Aorta (tissue), 5 donors: ENCODE data around the gene TPST2. TPM values are rescaled to one million over a fixed set of nuclear protein-coding genes. Genes with fewer than 3 reads are reported as not detected.
"Not testable (repeated sequence)": the region's sequence is repeated elsewhere in the genome, so short reads cannot be mapped to it uniquely, and the experiment has no call there.

Experiments used
- ATAC-seq: fragments of 200-7000 bp; cut with Tn5 transposase; one replicate; pipeline ENCODE4 v1.9.1; 2022; ENCODE audit warnings: moderate library complexity; ENCODE audit not compliant: low FRiP score
- DNase-seq, 2 donors: peaks; one replicate each; pipeline ENCODE4 v3.0.0-alpha.2; 2020
- H3K27ac ChIP-seq, 2 donors: one replicate each; pipeline ENCODE4 v1.5.1; 2013; ENCODE audit warnings: low read length in 2 of 2, mild to moderate bottlenecking in 2 of 2, moderate library complexity in 2 of 2, control low read depth in 1 of 2, inconsistent platforms in 1 of 2, low read depth in 1 of 2
- H3K27me3 ChIP-seq, 2 donors: one replicate each; pipeline ENCODE4 v1.6.1; 2013; ENCODE audit warnings: control low read depth in 1 of 2, low read length in 1 of 2, mild to moderate bottlenecking in 1 of 2, moderate library complexity in 1 of 2; ENCODE audit not compliant: insufficient read depth in 2 of 2, control insufficient read depth in 1 of 2
- H3K36me3 ChIP-seq, 2 donors: one replicate each; pipeline ENCODE4 v1.6.1; 2013; ENCODE audit warnings: control low read depth in 1 of 2, low read length in 1 of 2, mild to moderate bottlenecking in 1 of 2; ENCODE audit not compliant: insufficient read depth in 2 of 2, control insufficient read depth in 1 of 2
- H3K4me1 ChIP-seq, 2 donors: one replicate each; pipeline ENCODE4 v1.6.1; 2013; ENCODE audit warnings: low read length in 2 of 2, control low read depth in 1 of 2, mild to moderate bottlenecking in 1 of 2, moderate library complexity in 1 of 2; ENCODE audit not compliant: insufficient read depth in 2 of 2, control insufficient read depth in 1 of 2
- H3K4me3 ChIP-seq, 2 donors: one replicate each; pipeline ENCODE4 v1.5.1; 2013; ENCODE audit warnings: low read length in 2 of 2, control low read depth in 1 of 2, mild to moderate bottlenecking in 1 of 2
- H3K9me3 ChIP-seq: one replicate; pipeline ENCODE4 v1.6.1; 2013; ENCODE audit warnings: mild to moderate bottlenecking, low read length; ENCODE audit not compliant: control insufficient read depth
- WGBS, 2 donors: extraction: QIAGEN DNeasy Blood & Tissue Kit; methylation state at CpG; one replicate each; pipeline ENCODE4 v1.1.7; 2013; 5-methylcytosine and 5-hydroxymethylcytosine counted together
- intact Hi-C, 2 donors: fragments of 100-400 bp; cut with DNase I; formaldehyde crosslinking; loops; one replicate each; pipeline versions ENCODE4 v1.14.2 to v1.15.0; 2022
- polyA plus RNA-seq, 2 donors: library from polyadenylated mRNA; stranded (reverse); fragments of 200-250 nt; gene quantifications; one replicate each; pipeline ENCODE4 v1.2.3, GENCODE V29; 2013
- total RNA-seq, 2 donors: library from RNA; stranded (reverse); fragmentation: NEBNext Ultra II Directional; extraction: Animal tissue kit (Norgen Biotek cat#: 25700); gene quantifications; one replicate each; pipeline ENCODE4 v1.2.1, GENCODE V29; 2021
- donor health status: healthy with polysubstance abuse.
- donor health status: Bipolar disorder and iron deficiency.
- donor health status: DM: no; HTN: no; CAD: no.
- donor health status: DM: no; HTN: no; CAD: no.
- donor health status: DM: yes; HTN: yes; CAD: no.

The TPST2 gene
- total and polyA plus RNA-seq, 4 donors = 10.8 to 26.7 (median 18.4) TPM

DNA sequence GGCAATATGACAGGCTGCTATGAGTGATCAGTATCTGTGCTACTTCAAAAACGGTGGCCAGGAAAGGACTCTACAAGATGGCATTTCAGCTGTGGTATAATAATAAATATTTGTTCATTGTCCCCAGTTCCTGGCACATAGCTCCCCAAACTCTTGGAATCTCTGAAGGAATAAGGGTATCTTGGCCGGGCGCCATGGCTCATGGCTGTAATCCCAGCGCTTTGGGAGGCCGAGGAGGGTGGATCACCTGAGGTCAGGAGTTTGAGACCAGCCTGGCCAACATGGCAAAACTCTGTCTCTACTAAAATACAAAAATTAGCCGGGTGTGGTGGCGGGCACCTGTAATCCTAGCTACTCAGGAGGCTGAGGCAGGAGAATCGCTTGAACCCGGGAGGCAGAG lies 61.4 kb downstream of the TPST2 start:
- intact Hi-C loops, ATAC-seq, H3K4me3 ChIP-seq, H3K4me1 ChIP-seq, H3K27ac ChIP-seq, DNase-seq, H3K36me3 ChIP-seq, H3K9me3 ChIP-seq, H3K27me3 ChIP-seq: not testable (repeated sequence)
- WGBS, 2 donors = 59 to 61% methylated on average over 9 of the region's 9 CpGs

DNA sequence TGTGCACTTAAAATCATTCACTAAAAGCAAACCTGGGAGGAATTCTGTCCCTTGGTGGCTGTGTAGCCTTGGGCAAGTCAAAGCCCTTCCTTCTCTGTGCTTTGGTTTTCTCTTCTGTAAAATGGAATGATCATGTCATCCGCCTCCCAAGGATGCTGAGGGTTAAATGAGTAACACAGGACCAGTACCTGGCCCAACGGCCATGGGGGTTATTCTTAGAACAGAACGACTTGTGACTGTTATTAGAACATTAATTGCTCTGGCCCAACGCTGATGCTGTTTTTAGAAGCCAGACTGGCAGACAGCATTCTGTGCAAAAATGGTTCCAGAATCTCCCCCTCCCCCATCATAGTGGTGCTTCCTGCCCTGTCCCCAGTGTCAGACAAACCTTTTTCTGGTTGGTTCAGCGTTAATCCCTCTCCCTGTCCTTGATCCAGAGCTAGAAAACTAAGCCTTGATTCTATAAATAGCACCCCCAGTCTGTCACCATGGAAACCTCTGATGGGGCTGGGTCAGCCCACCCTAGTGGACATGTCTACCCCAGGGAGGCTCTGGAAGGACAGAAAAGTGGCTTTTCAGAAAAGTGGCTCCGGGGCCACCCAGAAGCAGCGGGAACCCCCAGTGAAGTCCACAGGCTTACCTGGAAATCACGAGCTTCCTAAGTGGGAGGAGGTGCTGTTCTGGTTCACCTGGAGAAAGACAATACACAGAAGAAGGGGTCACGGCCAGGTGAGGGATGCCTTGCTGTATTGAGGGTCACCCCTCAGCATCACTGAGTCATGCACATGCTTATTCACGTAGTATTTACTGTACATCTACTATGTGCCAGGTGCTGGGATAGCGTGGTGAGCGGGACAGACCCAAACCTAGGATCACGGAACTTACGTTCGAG lies 62.1 kb downstream of the TPST2 start:
- DNase-seq = no peak
- no peaks in the 10 kb centered on the region for H3K9me3 ChIP-seq
- ATAC-seq = peak; percentile 42
- peak overlapping the region in 1 of 2 donors; percentile 21 for H3K27ac ChIP-seq
- 45% methylated on average over 15 of the region's 15 CpGs for WGBS, 2 donors
- no peaks in the 10 kb centered on the region for H3K36me3 ChIP-seq
- no peaks in the 10 kb centered on the region for H3K27me3 ChIP-seq
- intact Hi-C loops = no loop called here
- H3K4me1 ChIP-seq = no peaks in the 10 kb centered on the region
- H3K4me3 ChIP-seq = no peak overlapping the region

DNA sequence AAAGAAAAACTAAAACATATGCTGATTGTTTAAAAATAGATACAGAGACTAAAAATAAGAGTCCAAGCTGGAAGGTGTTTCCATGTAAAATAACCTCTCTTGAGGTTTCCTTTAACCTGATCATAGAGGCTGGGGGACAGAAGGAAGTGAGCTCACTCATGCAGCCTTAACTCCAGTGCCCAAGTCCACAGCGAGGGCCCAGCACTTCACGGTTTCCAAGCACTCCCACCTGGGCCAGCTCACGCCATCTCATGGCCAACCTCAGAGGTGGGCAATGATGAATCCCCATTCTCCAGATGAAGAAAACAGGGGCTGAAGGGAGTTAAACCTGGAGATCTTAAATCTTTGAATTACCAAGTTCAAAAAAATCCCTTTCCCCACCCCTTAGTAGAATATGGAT lies 62.8 kb downstream of the TPST2 start:
- Histone ChIP-seq H3K9me3 (no peaks in the 10 kb centered on the region), H3K27me3 (no peaks in the 10 kb centered on the region), H3K4me1 (no peaks in the 10 kb centered on the region), H3K4me3 (no peak overlapping the region), H3K36me3 (no peaks in the 10 kb centered on the region), H3K27ac (no peak overlapping the region)
- WGBS, 2 donors = 39 to 41% methylated on average over 3 of the region's 3 CpGs
- no peak for ATAC-seq
- DNase-seq = no peak
- intact Hi-C loops = no loop called here

DNA sequence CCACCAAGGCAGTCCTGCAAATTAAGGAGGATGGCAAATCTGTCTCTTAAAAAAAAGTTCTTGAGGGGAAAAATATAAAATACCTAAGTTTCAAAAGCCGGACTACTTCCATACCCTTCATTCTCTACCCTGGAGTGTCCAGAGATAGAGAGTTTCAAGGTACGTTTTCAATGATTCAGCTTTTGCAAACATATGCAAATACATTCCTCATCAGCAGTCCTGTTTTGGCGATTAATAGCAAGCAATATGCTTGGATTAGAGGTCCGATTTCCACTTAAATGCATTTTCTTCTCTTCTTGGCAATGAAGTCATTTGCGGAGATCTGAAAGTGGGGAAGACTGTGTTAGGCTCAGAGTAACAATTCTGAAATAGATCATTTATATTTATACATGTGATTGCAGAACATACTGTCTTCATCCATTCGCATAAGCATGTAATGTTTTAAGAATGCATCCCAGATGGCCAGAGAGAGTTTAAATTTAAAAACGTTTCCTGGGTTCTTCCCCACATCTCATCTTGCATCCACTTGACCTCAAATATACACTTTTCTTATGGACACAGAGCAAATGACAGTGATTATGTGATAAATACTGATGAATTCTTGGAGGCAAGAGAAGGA lies 63.9 kb downstream of the TPST2 start:
- Histone ChIP-seq H3K27ac (no peak overlapping the region), H3K4me3 (no peak overlapping the region), H3K4me1 (no peaks in the 10 kb centered on the region), H3K27me3 (no peaks in the 10 kb centered on the region), H3K36me3 (no peaks in the 10 kb centered on the region), H3K9me3 (no peaks in the 10 kb centered on the region)
- ATAC-seq = no peak
- WGBS, 2 donors = 75 to 82% methylated on average over 7 of the region's 7 CpGs
- DNase-seq = no peak
- intact Hi-C loops = no loop called here

DNA sequence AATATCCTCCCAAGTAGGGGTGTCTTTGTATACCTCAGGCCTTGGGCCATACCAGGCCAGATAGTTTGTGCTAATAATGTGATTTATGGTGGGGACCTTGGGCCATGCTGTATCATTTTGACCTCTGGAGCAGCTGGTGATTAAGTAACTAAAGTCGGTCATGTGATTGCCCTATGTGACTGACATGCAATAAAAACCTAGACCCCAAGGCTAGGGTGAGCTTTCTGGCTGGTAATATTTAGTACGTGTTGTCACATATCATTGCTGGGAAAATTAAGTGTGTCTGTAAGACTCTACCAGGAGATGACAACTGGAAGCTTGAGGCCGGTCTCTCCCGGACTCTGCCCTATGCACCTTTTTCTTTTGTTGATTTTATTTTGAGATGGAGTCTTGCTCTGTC lies 65.1 kb downstream of the TPST2 start:
- 82% methylated on average over 4 of the region's 4 CpGs for WGBS, 2 donors
- ATAC-seq (no peak), DNase-seq (no peak)
- H3K4me1 ChIP-seq = no peaks in the 10 kb centered on the region
- intact Hi-C loops = no loop called here
- no peaks in the 10 kb centered on the region for H3K36me3 ChIP-seq
- H3K4me3 ChIP-seq = no peak overlapping the region
- no peaks in the 10 kb centered on the region for H3K9me3 ChIP-seq
- no peak overlapping the region for H3K27ac ChIP-seq
- no peaks in the 10 kb centered on the region for H3K27me3 ChIP-seq

DNA sequence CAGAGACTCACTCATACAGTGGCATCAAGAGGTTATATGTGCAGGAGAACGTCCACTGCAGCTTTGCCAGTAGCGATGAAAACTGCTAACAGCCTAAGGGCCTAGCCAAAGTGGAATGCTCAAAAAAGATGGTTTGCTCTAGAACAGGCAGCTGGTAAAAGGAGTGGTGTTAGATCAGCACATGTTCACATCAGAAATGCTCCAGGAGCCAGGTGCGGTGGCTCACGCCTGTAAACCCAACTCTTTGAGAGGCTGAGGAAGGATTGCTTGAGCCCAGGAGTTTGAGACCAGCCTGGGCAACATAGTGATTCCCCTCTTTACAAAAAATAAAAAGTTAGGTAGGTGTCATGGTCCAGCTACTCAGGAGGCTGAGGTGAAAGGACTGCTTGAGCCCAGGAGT lies 67.3 kb downstream of the TPST2 start:
- no peak for DNase-seq
- intact Hi-C loops = no loop called here
- no peak for ATAC-seq
- Histone ChIP-seq H3K27ac (no peak overlapping the region), H3K27me3 (no peaks in the 10 kb centered on the region), H3K4me1 (no peaks in the 10 kb centered on the region), H3K4me3 (no peak overlapping the region), H3K9me3 (no peaks in the 10 kb centered on the region), H3K36me3 (no peaks in the 10 kb centered on the region)
- 80 to 86% methylated on average over 4 of the region's 4 CpGs for WGBS, 2 donors

DNA sequence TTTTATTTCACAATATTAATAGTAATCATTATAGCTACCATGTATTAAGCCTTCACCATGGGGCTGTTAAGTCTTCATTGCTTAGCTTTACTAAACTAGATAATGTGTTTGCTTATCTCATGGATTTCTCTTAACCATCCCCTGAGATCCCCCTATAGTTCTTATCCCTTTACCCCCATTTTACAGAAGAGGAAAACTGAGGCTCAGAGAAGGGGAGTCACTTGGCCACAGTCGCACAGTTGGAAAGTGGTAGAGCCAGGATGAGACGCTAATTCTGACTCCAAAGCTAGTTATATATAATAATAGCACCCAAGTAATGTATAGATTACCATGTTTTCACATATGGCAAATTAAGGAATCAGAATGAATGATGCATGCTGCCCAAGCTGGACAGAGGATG lies 67.9 kb downstream of the TPST2 start:
- DNase-seq (no peak), ATAC-seq (no peak)
- no peak overlapping the region for H3K27ac ChIP-seq
- no peaks in the 10 kb centered on the region for H3K27me3 ChIP-seq
- H3K4me1 ChIP-seq = no peaks in the 10 kb centered on the region
- no peak overlapping the region for H3K4me3 ChIP-seq
- WGBS, 2 donors = 88 to 93% methylated on average over 2 of the region's 2 CpGs
- intact Hi-C loops = no loop called here
- H3K36me3 ChIP-seq = no peaks in the 10 kb centered on the region
- H3K9me3 ChIP-seq = no peaks in the 10 kb centered on the region

DNA sequence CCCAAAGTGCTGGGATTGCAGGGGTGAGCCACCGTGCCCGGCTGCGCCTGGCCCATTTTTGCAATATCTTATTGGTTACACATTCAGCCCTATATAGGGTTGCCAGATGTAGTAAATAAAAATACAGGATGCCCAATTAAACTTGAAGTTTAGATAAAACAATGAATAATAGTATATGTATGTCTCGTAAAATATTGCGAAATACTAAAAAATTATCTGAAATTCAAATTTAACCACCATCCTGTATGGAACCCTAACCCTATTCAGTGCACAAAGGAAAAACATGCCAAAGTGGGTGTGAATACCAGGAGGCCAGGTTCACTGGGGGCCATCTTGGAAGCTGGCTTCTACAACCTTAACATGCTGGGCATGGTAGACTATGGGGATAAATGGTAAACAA lies 72.5 kb downstream of the TPST2 start:
- Histone ChIP-seq H3K9me3 (no peaks in the 10 kb centered on the region), H3K27me3 (no peaks in the 10 kb centered on the region), H3K36me3 (no peaks in the 10 kb centered on the region), H3K27ac (no peak overlapping the region), H3K4me1 (peaks cover 0 to 4% of the 10 kb centered on the region in 2 donors), H3K4me3 (no peak overlapping the region)
- WGBS, 2 donors = 96 to 97% methylated on average over 5 of the region's 5 CpGs
- no peak for DNase-seq
- no peak for ATAC-seq
- intact Hi-C loops = no loop called here

DNA sequence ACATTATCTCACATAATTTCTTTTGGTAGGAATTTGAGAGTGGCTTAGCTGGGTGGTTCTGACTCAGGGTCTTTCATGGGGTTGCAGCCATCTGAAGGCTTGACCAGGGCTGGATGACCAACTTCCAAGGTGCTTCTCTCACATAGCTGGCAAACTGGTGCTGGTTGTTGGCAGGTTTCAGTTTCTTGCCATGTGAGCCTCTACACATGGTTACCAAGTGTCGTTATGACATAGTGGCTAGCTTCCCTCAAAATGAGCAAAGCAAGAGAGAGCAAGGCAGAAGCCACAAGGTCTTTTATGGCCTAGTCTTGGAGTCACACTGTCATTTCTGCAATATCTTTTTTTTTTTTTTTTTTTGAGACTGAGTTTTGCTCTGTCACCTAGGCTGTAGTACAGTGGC lies 73.4 kb downstream of the TPST2 start:
- Histone ChIP-seq H3K4me1 (peaks cover 0 to 4% of the 10 kb centered on the region in 2 donors), H3K36me3 (no peaks in the 10 kb centered on the region), H3K9me3 (no peaks in the 10 kb centered on the region), H3K27ac (no peak overlapping the region), H3K4me3 (no peak overlapping the region), H3K27me3 (no peaks in the 10 kb centered on the region)
- no peak for ATAC-seq
- 82 to 95% methylated on average over 1 of the region's 1 CpG for WGBS, 2 donors
- intact Hi-C loops = no loop called here
- DNase-seq = no peak
